CD4-positive, alpha-beta T cell treated with Interleukin-2 at 100 ng/mL for 4 hours (primary cell): ENCODE data around the gene SLC38A3.
"Not testable (repeated sequence)": the region's sequence is repeated elsewhere in the genome, so short reads cannot be mapped to it uniquely, and the experiment has no call there.

Experiments
- DNase-seq: peaks from one replicate; pipeline ENCODE4 v3.0.0-alpha.2; 2020; ENCODE audit warnings: low spot score

Gene SLC38A3

DNA sequence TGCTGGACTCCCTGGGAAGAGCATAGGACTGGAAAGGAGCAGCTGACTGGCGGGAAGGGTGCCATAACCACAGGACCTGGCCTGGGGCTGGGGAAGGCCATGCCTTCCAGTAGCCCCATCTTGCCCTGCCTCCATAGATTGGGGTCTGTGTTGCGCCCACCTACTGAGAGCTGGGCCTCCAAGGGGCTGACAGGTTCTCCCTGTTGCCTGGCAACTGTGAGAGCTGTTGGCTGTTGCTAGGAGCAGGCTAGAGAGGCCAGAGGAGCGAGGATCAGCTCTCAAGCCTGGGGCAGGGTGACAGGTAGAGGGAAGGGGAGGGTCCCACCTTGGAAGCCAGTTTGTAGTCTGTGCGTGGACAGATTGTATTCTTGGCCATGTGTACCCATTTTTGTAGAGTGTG, 28.1 kb downstream of the SLC38A3 start:
- DNase-seq = no peak

DNA sequence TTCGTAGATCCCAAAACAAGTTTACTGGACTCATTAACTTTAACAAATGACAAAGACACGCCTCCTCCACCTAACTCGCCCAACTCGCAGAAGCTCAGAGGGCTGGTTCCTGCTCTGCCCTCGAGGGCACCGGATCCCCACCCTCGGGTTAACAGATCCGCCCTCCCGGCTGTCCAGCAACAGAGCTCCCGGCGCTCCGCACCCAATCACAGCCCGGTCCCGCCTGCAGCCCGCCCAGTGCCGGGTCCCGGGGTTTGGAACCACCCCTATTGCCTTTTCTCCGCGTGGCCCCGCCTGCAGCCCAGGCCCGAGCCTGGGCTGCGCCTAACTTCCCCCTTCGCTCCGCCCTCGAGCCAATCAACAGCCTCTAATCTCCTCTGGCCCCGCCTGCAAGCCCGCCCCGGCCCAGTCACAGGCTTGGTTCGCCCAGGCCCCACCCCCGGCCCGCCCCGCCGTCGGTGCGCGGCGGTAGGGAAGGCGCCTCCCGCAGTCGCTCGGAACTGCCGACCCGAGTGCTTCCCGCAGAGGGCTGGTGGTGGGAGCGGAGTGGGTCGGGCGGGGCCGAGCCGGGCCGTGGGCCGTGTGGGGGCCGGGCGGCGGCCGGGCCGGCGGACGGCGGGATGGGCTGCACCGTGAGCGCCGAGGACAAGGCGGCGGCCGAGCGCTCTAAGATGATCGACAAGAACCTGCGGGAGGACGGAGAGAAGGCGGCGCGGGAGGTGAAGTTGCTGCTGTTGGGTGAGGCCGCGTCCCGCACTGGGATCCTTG, 30.8 kb downstream of the SLC38A3 start, which contains the start of gene GNAI2:
Gene GNAI2 (plus strand): TSS at position 489 of the 768 bp plus-strand sequence. CDS start 132 bp downstream, at position 621.
- DNase-seq = peak; percentile 99

DNA sequence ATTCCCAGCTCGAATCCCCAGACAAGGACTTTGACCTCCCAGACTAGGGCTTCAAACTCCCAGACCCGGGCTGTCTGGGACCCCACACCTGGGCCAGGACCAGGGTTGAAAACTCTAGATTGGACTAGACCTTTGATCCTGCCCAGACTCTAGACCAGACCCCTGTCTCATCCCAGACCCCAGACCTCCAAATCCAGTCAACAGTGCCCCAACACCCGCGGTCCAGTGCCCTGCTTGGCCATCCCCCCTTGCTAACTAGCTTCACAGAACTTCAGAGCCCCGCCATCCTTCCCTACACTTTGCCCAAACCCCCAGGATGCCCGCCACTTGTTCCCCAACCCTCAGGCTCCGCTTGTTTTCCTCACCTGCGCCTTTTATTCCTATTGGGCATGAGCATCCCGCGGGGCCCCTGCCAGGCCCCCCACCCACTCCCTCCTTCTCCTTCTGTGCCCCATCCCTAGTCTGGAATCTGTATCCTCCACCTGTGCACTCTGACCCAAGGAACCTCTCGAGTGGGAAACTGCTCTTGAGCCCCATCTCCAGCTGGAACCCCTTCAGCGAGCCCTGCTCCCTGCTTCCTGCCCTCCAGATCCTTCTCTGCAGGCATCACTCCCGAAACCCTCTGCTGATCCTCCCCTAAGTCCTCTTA, 31.5 kb downstream of the SLC38A3 start:
- no peak for DNase-seq

DNA sequence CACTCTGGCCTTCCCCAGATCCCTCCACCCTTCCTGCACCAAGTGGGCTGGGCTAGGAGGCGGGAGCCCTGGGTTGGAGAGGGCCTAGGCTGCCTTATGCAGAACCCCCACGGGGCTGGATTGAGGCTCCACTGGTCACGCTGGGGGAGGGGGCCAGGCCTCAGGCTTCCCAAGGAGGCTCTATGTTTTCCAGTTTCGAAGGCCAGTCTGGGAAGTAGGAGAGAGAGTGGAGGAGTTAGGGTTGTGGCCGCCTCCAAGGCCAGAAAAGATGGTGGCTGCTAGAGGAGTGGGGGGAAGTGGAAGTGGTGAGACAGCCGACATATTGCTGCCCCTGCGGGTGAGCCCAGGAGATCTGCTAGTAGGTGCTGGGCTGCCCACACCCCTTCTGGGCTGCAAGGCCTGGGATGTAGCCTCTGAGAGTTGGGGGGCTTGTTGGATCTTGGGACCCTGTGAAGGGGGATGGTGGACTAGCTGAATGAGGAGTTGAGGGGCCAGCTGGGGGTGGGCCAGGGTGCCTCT, 32.1 kb downstream of the SLC38A3 start:
- peak; percentile 23 for DNase-seq

DNA sequence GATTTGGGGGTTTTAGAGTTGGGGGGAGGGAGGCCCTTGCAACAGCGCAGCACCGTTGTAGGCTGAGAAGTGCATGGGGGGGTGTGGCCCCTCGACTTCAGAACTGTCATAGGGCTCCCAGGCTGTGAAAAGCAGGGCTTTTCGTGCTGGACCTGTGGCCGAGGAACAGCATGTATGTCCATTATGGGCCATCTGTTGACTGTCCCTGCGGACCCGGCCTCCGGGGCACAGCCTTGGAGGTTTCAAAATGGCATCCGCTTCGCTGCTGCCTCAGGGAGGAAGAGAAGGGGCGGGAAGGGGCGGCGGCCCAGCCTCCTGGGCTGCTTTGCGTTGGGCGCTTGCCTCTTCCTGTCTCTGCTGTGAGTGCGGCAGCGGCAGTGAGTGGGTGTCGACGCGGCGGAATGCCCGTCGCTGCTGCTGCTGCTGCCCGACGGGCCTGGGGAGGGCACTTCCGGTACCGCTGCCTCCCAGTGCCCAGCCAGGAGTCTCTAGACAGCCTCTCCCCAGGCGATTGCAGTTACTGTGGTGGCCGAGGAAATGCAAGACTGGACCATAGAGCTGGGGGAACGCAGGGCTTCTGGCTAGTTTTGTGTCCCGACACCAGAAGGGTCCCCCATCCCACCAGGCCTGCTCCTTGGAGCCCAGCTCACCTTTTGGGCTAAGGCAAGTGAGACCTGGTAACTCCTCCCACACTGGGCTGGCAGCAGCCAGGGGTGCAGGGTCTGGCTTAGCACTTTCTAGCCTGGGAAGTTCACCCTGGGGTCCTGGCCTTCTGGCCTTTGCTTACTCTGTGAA, 32.9 kb downstream of the SLC38A3 start:
- DNase-seq = peak; percentile 85

DNA sequence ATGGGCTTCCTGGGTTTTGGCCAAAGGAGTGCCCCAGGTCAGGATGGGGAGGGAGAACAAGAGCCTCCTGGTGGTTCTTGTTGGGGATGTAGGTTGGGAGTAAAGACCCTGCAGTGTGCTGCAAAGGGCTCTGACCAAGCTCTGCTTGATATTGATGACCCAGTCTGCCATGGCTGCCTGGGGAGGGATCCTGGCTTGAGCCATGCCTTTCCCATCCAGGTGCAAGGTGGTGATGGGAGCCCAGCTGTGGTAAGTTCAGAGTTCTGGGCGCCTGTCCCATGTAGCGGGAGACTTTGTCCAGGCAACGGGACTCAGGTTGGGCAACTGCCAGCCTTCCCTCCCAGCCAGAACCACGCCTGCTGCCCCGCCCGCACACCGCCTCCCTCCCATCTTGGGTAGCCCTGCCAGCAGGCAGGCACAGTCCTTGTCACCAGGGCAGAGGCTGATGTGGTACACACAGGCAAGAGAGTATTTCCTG, 33.5 kb downstream of the SLC38A3 start:
- DNase-seq = peak; percentile 34

DNA sequence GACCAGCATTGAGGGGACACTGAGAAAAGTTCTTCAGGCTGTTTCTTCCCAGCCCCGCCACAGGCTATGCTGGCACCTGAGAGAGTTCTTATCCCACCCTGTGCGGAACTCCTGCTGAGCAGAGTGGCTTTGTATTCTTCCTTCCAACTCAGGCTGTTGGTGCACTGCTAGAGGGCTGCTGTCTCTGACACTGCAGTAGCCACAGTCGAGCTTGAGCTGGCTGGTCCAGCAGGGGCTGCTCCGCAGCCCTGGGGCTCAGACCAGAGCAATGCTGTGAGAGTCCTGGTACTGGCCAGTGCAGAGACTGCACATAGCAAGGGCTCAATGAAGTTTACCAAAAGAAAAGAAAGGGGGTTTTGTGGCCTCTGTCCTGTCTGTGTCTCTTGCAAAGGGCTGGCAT, 34.6 kb downstream of the SLC38A3 start:
- no peak for DNase-seq

DNA sequence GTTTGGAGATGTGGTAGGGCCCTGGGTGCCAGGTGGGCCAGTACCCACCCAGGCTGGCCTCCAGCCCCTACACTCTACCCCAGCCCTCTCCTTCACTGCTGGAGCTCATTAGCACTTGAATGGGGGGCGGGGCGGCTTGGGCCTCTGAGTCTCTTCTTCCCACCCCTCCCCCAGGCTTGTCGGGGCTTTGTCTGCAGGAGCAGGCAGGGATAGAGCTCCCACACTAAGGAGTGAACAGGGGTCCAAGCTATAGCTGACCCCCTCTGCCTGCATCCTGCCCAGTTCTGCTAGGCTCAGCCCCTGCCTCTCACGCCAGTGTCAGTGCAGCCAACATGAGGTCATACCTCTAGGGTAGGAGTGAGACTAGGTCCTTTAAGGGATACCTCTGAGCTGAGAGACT, 36.1 kb downstream of the SLC38A3 start:
- no peak for DNase-seq

DNA sequence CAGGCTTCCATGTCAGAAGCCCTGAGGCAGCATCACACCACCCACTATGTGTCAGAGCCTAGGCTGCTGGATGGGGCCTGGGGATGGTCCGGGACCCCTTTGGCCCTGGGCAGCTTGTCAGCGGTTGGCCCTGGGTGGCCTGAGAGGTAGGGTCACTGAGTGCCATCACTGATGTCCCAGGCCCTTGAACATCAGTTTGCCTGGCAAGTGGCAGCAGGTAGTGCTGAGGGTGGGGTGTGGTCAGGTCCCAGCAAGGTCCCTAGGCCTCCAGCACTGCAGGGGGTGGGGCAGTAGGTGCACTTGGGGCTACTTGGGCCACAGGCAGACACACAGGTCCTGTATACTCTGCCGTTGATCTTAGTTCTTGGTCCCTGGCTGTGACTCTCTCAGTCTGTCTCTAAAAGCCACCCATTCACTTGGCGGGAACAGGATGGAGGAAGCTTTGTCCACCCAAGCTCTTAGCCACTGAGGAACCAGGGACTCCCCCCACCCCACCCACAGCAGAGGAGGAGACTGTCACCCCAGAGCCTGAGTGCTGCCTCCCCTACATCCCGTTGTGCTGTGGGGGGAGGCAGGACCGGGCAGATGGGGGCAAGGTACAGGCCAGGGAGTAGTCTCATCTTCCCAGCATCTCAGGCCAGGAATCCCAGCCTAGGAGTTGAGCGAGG, 36.8 kb downstream of the SLC38A3 start:
- no peak for DNase-seq

DNA sequence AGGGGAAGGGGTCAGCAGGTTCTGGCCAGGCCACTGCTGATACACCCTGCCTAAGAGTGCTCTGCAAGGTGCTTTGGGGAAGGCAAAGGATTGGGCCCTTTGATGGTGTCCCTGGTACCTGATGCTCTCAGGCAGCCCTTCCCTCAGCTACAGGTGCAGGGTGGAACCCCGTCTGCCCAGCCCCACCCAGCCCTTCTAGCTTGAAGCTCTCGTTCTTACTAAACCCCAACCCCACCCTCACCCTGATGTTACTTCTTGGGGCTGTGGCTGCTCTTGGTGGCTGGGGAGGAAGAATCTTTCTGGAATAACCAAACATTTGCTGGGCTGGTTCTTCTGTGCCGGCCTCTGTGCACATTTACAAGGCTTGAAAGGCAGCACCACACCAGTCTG, 37.3 kb downstream of the SLC38A3 start:
- peak; percentile 36 for DNase-seq

DNA sequence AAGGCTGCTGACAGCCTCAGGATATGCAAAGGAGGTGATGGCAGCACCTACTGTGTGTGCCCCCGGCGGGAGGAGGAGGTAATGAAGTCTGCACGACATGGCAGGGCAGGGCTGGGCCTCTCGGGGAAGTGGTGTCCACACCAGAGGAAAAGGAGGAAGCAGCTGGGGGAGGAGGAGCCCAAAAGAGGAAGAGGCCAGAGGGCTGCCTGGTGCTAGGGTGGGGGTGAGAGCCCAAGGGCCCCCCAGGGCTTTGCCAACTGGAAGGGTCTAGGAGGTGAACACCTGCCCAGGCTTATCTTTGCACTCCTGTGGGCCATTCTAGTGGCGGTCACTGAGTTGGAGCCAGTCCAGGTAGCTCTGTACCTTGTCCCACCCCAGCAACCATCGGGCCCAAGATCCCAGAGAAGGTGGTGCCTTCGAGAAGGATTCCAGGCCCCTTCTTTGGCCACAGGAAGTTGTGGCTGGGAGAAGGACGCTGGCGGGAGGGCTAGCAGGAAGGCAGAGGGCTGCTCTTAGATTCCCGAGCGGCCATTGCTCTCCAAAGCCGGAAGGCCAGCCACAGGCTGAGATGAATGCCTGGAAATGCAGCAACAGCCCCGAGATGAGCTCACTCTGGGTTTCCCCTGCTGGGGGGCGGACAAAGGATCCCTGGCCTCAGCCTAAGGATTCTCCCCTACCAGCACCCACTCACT, 37.9 kb downstream of the SLC38A3 start:
- DNase-seq = peak; percentile 46

DNA sequence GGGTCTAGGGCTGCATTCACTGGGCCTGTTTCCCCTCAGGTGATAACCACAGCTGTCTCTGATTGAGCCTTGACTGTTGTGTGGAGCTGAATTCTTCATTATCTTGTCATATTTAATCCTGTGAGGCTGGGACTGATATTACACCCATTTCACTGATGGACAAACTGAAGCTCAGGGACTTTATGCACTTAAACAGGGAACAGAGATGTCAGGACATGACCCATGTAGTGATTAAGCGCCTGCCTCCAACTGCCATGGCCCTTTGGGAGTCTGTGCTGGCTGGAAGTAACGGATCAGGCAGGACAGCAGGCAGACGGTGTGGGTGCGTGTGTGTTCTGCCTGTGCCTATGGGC, 38.4 kb downstream of the SLC38A3 start:
- DNase-seq = no peak

DNA sequence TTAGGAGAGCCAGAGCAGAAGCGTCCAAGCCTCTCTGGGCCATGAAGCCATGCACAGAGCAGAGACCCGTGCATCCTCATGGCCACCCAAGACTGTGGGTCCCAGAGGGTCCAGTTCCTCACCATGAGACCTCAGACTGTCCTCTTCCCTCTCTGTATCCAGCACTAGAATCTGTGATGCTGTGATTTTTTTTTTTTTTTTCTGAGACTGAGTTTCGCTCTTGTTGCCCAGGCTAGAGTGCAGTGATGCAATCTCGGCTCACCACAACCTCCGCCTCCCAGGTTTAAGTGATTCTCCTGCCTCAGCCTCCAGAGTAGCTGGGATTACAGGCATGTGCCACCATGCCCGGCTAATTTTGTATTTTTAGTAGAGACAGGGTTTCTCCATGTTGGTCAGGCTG, 39.7 kb downstream of the SLC38A3 start:
- not testable (repeated sequence) for DNase-seq

DNA sequence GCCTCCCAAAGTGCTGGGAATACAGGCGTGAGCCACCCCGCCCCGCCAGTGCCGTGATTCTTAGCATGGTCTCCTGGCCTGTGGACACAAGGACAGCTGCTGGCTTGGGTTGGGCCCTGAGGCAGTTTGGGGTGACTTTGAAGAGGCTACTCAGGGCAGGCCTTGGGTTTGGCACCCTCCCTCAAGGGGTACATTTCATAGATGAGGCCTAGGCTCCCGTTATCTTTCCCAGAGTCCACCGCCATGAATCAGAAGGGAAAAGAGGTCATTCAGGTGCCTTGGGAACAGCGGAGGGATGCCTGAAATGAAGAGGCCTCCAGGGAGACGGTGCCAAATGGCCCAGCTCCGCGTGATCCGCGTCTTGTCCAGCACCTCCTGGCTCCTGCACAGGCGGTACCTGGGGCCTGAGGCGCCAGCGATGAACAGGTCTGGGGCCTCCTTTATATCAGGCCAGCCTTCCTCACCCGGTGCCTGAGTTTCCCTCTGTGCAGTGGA, 40.2 kb downstream of the SLC38A3 start:
- DNase-seq = no peak

DNA sequence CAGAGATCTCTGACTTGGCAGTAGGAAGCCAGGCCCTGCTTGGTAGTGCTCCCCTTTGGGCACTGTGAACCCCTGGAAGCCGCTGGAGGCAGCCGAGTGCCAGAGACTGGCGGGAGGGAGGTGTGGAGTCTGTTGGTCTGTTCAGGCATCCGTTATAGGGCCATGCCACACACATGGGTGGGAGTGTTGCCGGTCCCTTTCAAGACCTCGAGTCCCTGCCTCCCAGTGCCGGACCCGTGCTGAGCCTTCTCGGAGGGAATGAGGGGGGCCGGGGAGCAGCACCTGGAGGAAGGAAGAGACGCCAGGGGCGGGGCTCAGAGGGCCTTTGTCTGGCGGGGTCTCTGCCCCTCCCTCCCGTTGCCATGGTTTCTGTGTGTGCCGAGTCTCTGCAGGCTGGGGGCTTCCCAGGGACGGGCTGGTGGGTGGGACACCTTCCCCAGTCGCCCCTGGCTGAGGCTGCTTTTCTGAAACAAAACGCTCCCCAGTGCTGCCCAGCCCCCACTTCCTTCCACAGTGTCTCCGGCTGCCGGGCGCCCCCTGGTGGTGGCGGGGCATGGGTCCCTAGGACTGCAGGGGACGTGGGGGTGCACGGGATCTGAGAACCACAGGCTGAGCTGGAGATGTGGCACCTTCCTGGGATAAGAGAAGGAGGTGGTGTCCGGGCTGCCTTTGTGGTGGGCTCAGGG, 40.9 kb downstream of the SLC38A3 start:
- peak; percentile 93 for DNase-seq

DNA sequence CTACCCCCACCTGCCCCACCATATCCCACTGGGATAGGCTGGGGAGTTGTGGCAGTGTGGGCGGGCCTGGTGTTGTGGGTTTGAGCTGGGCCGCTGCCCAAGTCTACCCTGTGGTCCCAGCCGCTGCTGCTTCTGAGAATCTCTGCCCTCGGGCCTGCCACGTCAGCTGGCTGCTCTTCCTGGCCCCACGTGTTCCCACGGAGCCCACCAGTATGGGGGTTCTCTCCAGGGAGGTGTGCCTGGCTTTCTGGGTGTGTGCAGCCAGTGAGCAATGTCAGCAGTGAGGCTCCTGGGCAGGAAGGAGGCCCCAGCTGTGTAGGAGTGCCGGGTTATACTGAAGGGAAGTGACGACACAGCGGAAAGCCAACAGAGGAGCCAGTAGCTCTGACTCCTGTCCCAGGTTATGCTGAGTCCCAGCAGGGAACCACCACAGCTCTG, 41.5 kb downstream of the SLC38A3 start:
- DNase-seq = peak; percentile 90

DNA sequence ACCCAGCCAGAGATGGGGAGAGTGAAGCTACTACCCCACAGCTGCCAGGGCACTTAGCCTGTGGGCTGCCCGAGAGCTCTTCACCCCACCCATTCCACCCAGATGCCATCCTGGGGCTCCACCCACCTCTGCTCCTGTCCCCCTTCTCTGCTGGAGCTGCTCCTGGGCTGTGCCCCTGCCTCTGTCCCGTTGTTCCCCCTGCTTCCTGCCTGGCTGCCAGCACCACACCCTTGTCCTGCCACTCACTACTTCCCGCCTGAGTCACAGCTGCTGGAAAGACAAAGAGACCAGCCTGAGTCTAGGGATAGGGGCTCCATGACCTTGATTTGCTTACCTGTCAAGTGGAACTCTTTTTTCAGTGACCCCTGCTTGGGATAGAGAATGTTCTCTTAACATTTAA, 43.3 kb downstream of the SLC38A3 start:
- DNase-seq = no peak

DNA sequence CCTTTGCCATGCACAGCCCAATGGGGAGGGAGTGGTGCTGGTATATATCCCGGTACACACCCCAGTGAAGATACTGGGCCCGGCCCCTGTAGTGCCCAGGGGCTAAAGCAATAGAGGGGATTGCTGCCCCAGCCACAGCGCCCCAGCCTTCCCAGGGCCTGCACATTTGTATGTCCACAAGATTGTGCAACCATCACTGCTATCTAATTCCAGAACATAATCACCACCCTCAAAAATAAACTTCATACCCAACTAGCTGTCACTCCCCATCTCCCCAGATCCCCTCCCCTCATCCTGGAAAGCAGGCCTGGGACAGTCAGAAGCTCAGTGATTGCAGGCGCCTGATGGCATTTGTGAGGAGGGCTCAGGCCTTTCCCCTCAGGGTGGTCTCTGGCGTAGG, 44.4 kb downstream of the SLC38A3 start:
- DNase-seq = no peak

DNA sequence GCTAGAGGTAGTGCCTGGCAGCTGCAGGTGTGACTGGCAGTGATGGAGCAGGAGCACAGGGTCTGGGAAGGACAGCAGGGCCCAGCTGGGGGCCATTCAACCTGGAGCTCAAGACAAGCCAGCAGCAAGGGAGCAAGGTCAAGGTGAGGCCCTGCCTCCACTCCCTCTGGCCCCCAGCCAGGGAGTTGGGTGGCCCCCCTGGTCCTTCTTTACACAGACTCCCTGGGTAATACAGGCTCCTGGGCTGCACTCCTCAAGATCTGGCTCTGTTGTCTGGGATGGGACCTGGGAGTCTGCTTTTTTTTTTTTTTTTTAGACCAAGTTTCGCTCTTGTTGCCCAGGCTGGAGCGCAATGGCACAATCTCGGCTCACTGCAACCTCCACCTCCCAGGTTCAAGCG, 45.4 kb downstream of the SLC38A3 start:
- DNase-seq = no peak

DNA sequence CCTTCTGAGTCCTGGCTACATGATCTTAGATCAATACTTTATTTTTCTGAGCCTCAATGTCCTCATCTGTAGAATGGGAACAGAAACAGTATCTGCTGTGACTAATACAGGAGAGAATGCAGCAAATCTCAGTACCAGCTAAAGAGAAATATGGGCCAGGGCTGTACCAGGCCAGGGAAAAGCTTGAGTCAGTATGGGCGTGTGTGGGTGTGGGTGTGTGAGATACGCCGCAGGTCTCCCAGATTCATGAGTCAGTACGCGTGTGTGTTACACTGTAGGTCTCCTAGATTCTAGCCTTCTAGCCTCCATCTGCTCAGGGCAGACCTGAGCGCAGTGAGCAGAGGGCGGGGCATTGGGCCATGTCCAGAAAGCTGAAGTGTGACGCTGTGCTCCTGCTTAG, 46.1 kb downstream of the SLC38A3 start:
- peak; percentile 31 for DNase-seq
